Esophagus muscularis mucosa (tissue), 3 donors: Measurements from ENCODE around the gene KARS1.

ENCODE experiments used
- CTCF ChIP-seq, 3 experiments: fragments of 200-600 bp in 2 of 3; fragments of 450-650 bp in 1 of 3; sonication (generic) in 2 of 3; IDR thresholded peaks; one replicate each; pipeline ENCODE4 v1.5.1; 2017 to 2019; ENCODE audit warnings: antibody characterized with exemption in 3 of 3, mild to moderate bottlenecking in 2 of 3, moderate library complexity in 1 of 3
- POLR2A ChIP-seq: fragments of 450-650 bp; IDR thresholded peaks from one replicate; pipeline ENCODE4 v1.6.1; 2017; ENCODE audit warnings: antibody characterized with exemption, moderate library complexity, mild to moderate bottlenecking, low read depth
- POLR2AphosphoS5 ChIP-seq, 2 donors: sonication (generic); formaldehyde crosslinking; IDR thresholded peaks; one replicate each; pipeline ENCODE4 v1.6.1; 2017; ENCODE audit warnings: antibody characterized with exemption in 2 of 2

- TF ChIP-seq CTCF (IDR thresholded peaks at IDR 0.05) (no peak), POLR2A (no peak), POLR2AphosphoS5 (IDR thresholded peaks at IDR 0.05) (peak; percentile 51 to 64)
These were observed 58.2 kb downstream of the KARS1 start for GRCh38 chr16:75589306-75589705.
